ENCODE measurements around the gene GPC3. TPM values are rescaled to one million over a fixed set of nuclear protein-coding genes. Genes with fewer than 3 reads are reported as not detected.
"Not testable (repeated sequence)": the region's sequence is repeated elsewhere in the genome, so short reads cannot be mapped to it uniquely, and the experiment has no call there.

GPC3 gene
- total RNA-seq, 2 experiments from 2014 or later = 0.25 to 0.59 TPM

GRCh38 chrX:133888984-133889383 lies 96.4 kb downstream of the GPC3 start:
- Histone ChIP-seq H3K4me3 (ENCODE audit: low read length) (no peak overlapping the region), H3K36me3 (ENCODE audit: insufficient read depth, low read length) (no peaks in the 10 kb centered on the region), H3K4me1 (ENCODE audit: insufficient read depth, low read length) (no peaks in the 10 kb centered on the region), H3K27me3 (ENCODE audit: control insufficient read depth in 1 of 2, insufficient read depth in 2 of 2, low read length in 2 of 2) (no peaks in the 10 kb centered on the region), H3K9me3 (ENCODE audit: control insufficient read depth in 1 of 2, insufficient read depth in 1 of 2, low read length in 2 of 2) (no peaks in the 10 kb centered on the region), H3K27ac (ENCODE audit: low read depth in 1 of 2, low read length in 2 of 2) (no peak overlapping the region)
- H3K27me3 Mint-ChIP-seq = no peaks in the 10 kb centered on the region
- H3K36me3 Mint-ChIP-seq (ENCODE audit: low read depth) = no peaks in the 10 kb centered on the region
- DNase-seq (no peak), ATAC-seq (ENCODE audit: poor library complexity) (no peak)
- CTCF ChIA-PET = no interaction called here
- no peak overlapping the region for H3K27ac Mint-ChIP-seq
- no peaks in the 10 kb centered on the region for H3K4me1 Mint-ChIP-seq (ENCODE audit: low read depth)
- no peaks in the 10 kb centered on the region for H3K9me3 Mint-ChIP-seq
- POLR2A ChIA-PET = no interaction called here
- H3K4me3 Mint-ChIP-seq = no peak overlapping the region
- TF ChIP-seq CTCF (IDR thresholded peaks at IDR 0.05) = no peak
- intact Hi-C loops (cut with DNase I, micrococcal nuclease) = no loop called here

GRCh38 chrX:133888084-133888483 lies 97.3 kb downstream of the GPC3 start:
- H3K4me1 ChIP-seq (ENCODE audit: insufficient read depth, low read length); H3K4me3 ChIP-seq (ENCODE audit: low read length); H3K36me3 ChIP-seq (ENCODE audit: insufficient read depth, low read length); ATAC-seq (ENCODE audit: poor library complexity); DNase-seq; H3K36me3 Mint-ChIP-seq (ENCODE audit: low read depth); H3K27me3 Mint-ChIP-seq; H3K27ac ChIP-seq (ENCODE audit: low read depth in 1 of 2, low read length in 2 of 2); H3K4me1 Mint-ChIP-seq (ENCODE audit: low read depth); CTCF ChIA-PET; H3K27me3 ChIP-seq (ENCODE audit: control insufficient read depth in 1 of 2, insufficient read depth in 2 of 2, low read length in 2 of 2); H3K27ac Mint-ChIP-seq; H3K4me3 Mint-ChIP-seq; POLR2A ChIA-PET; H3K9me3 Mint-ChIP-seq; H3K9me3 ChIP-seq (ENCODE audit: control insufficient read depth in 1 of 2, insufficient read depth in 1 of 2, low read length in 2 of 2); intact Hi-C loops (cut with DNase I, micrococcal nuclease): not testable (repeated sequence)

- Mint-ChIP-seq H3K27ac (no peak overlapping the region), H3K4me3 (no peak overlapping the region), H3K36me3 (ENCODE audit: low read depth) (no peaks in the 10 kb centered on the region), H3K4me1 (ENCODE audit: low read depth) (no peaks in the 10 kb centered on the region), H3K9me3 (no peaks in the 10 kb centered on the region), H3K27me3 (no peaks in the 10 kb centered on the region)
- intact Hi-C loops (cut with DNase I, micrococcal nuclease) = no loop called here
- Histone ChIP-seq H3K4me3 (ENCODE audit: low read length) (no peak overlapping the region), H3K9me3 (ENCODE audit: control insufficient read depth in 1 of 2, insufficient read depth in 1 of 2, low read length in 2 of 2) (no peaks in the 10 kb centered on the region), H3K27me3 (ENCODE audit: control insufficient read depth in 1 of 2, insufficient read depth in 2 of 2, low read length in 2 of 2) (no peaks in the 10 kb centered on the region), H3K4me1 (ENCODE audit: insufficient read depth, low read length) (no peaks in the 10 kb centered on the region), H3K36me3 (ENCODE audit: insufficient read depth, low read length) (no peaks in the 10 kb centered on the region), H3K27ac (ENCODE audit: low read depth in 1 of 2, low read length in 2 of 2) (no peak overlapping the region)
- no peak for DNase-seq
- TF ChIP-seq CTCF (IDR thresholded peaks at IDR 0.05) = no peak
- CTCF ChIA-PET = no interaction called here
- POLR2A ChIA-PET = no interaction called here
- no peak for ATAC-seq (ENCODE audit: poor library complexity)
Observed at GRCh38 chrX:133884430-133885394, 100.7 kb downstream of the GPC3 start.

All from CD4-positive, alpha-beta T cell (primary cell).